ENCODE data around the gene RDH11. TPM values are rescaled to one million over a fixed set of nuclear protein-coding genes. Genes with fewer than 3 reads are reported as not detected.

The RDH11 gene
- total RNA-seq, 1 experiment from 2014 or later: 54.6 TPM

- RAD21 ChIA-PET (ENCODE audit: low non-redundant PET in 1 of 2, low total read pairs in 2 of 2, uncharacterized antibody in 2 of 2, unreplicated experiment in 2 of 2): no interaction called here
- no peak overlapping the region for H3K4me2 ChIP-seq (ENCODE audit: low read length)
- H3K4me1 ChIP-seq (ENCODE audit: control insufficient read depth in 1 of 2, insufficient read depth in 2 of 2, low read length in 2 of 2): no peaks in the 10 kb centered on the region
- no peaks in the 10 kb centered on the region for H3K36me3 ChIP-seq (ENCODE audit: control insufficient read depth in 1 of 2, insufficient read depth in 2 of 2, low read length in 2 of 2)
- DNase-seq (ENCODE audit: low read depth, low spot score) (no peak), ATAC-seq (no peak)
- no peaks in the 10 kb centered on the region for H3K9me3 ChIP-seq (ENCODE audit: control insufficient read depth in 1 of 2, insufficient read depth in 1 of 2, low read depth in 1 of 2, low read length in 2 of 2)
- H2AFZ ChIP-seq (ENCODE audit: low read depth, low read length, poor library complexity, severe bottlenecking): no peak overlapping the region
- H3K27ac ChIP-seq (ENCODE audit: low read depth, low read length): no peak overlapping the region
- intact Hi-C loops (cut with micrococcal nuclease): no loop called here
- H3K4me3 ChIP-seq (replicated peaks in 1 of 2; ENCODE audit: low read depth in 1 of 2, low read length in 2 of 2): no peak overlapping the region
- no TSS peak for BruUV-seq (replicated peaks)
- H3K79me2 ChIP-seq (ENCODE audit: insufficient read depth, low read length): no peaks in the 10 kb centered on the region
- H3K27me3 ChIP-seq (ENCODE audit: insufficient read depth, low read length): peaks cover 6% of the 10 kb centered on the region; the same call in 1 of the 2 replicates
- CTCF ChIA-PET: interaction anchor here (1.1 kb wide), 1 partner anchor 17 kb away, joined by 3 read pairs; no protein-coding TSS in a partner anchor
- no peaks in the 10 kb centered on the region for H3K9me2 ChIP-seq (ENCODE audit: insufficient read depth)
- POLR2A ChIA-PET: no interaction called here
- H3K9ac ChIP-seq (ENCODE audit: low read length): no peak overlapping the region
- H4K20me1 ChIP-seq (ENCODE audit: insufficient read depth): no peaks in the 10 kb centered on the region
- TF ChIP-seq EZH2phosphoT487 (IDR thresholded peaks at IDR 0.05; ENCODE audit: borderline replicate concordance) (no peak), ZNF274 (IDR thresholded peaks at IDR 0.05; ENCODE audit: low read depth, low read length) (no peak), ZBTB33 (IDR thresholded peaks at IDR 0.05; ENCODE audit: extremely low read depth, insufficient replicate concordance, low read length) (no peak), YY1 (IDR thresholded peaks at IDR 0.05; ENCODE audit: extremely low read depth, insufficient replicate concordance, low read depth, low read length) (no peak), SRF (IDR thresholded peaks at IDR 0.05; ENCODE audit: low read depth) (no peak), REST (IDR thresholded peaks at IDR 0.05; ENCODE audit: low read depth) (no peak), POLR2A (IDR thresholded peaks at IDR 0.05; ENCODE audit: borderline replicate concordance, extremely low read depth, insufficient read depth, insufficient read length) (no peak), ZFX (IDR thresholded peaks at IDR 0.05) (no peak), EGR1 (IDR thresholded peaks at IDR 0.05; ENCODE audit: low read depth) (no peak), ELF1 (IDR thresholded peaks at IDR 0.05; ENCODE audit: borderline replicate concordance, low read depth) (no peak), CTCF (IDR thresholded peaks at IDR 0.05 in 2 of 3, conservative IDR thresholded peaks at IDR 0.05 in 1 of 3; ENCODE audit: borderline replicate concordance in 1 of 3, insufficient read depth in 1 of 3, low read depth in 2 of 3, low read length in 2 of 3) (no peak), SP1 (IDR thresholded peaks at IDR 0.05; ENCODE audit: low read depth) (no peak), RAD21 (IDR thresholded peaks at IDR 0.05; ENCODE audit: low read depth) (no peak), SIN3A (IDR thresholded peaks at IDR 0.05; ENCODE audit: low read depth) (no peak), MAX (IDR thresholded peaks at IDR 0.05) (no peak), FOSL1 (IDR thresholded peaks at IDR 0.05; ENCODE audit: low read depth) (no peak), CBX3 (IDR thresholded peaks at IDR 0.05; ENCODE audit: low read depth) (no peak), JUND (IDR thresholded peaks at IDR 0.05) (no peak)
Observed at GRCh38 chr14:67721875-67722274, 26.3 kb upstream of the RDH11 start.
